IMR-90 (cell line): ENCODE data around the gene KLC4. TPM values are rescaled to one million over a fixed set of nuclear protein-coding genes. Genes with fewer than 3 reads are reported as not detected.

Experiments used
- ATAC-seq: fragments of 200-7000 bp; cut with Tn5 transposase; 2 replicates; pipeline ENCODE4 v1.9.1; 2020; ENCODE audit warnings: low read depth, mild to moderate bottlenecking, moderate library complexity
- BruUV-seq: library from RNA; stranded (reverse); fragments of 400-500 nt; replicated peaks from 2 replicates; lab custom pipeline; 2021; lab: Mats Ljungman, UMichigan
- CTCF ChIA-PET: fragments of 300-600 bp; formaldehyde crosslinking; extraction: SDS; loops from one replicate; lab custom pipeline; 2021; ENCODE audit warnings: antibody characterized with exemption; lab: Yijun Ruan, JAX
- POLR2A ChIA-PET: fragments of 300-600 bp; sonication (Branson Sonifier 250); formaldehyde crosslinking; loops from one replicate; lab custom pipeline; 2022; ENCODE audit warnings: antibody characterized with exemption; ENCODE audit not compliant: unreplicated experiment; lab: Charles Lee
- DNase-seq: peaks from one replicate; pipeline ENCODE4 v3.0.0; 2013
- H2AFZ ChIP-seq: replicated peaks from 2 replicates; pipeline ENCODE3; 2013; ENCODE audit warnings: low read length, mild to moderate bottlenecking; ENCODE audit not compliant: poor library complexity
- H2AK5ac ChIP-seq: 2 replicates; pipeline ENCODE4 v1.6.1; 2013; ENCODE audit warnings: low read depth, low read length, inconsistent platforms
- H2AK9ac ChIP-seq: replicated peaks from 2 replicates; pipeline ENCODE3; 2013; ENCODE audit warnings: mild to moderate bottlenecking, low read depth, low read length, moderate library complexity; ENCODE audit not compliant: poor library complexity
- H2BK120ac ChIP-seq: 2 replicates; pipeline ENCODE4 v1.6.1; 2013; ENCODE audit warnings: low read depth, low read length, inconsistent platforms
- H2BK15ac ChIP-seq: 3 replicates; pipeline ENCODE4 v1.6.1; 2013; ENCODE audit warnings: low read depth, low read length, inconsistent platforms
- H2BK20ac ChIP-seq: 2 replicates; pipeline ENCODE4 v1.6.1; 2013; ENCODE audit warnings: low read depth, mild to moderate bottlenecking, inconsistent platforms, low read length, moderate library complexity
- H2BK5ac ChIP-seq: 2 replicates; pipeline ENCODE4 v1.6.1; 2013; ENCODE audit warnings: mild to moderate bottlenecking, low read depth, low read length, inconsistent platforms; ENCODE audit not compliant: poor library complexity, severe bottlenecking
- H3K14ac ChIP-seq: replicated peaks from 2 replicates; pipeline ENCODE4 v1.6.1; 2013; ENCODE audit warnings: low read depth, low read length, inconsistent platforms
- H3K18ac ChIP-seq: 2 replicates; pipeline ENCODE4 v1.6.1; 2013; ENCODE audit warnings: low read depth, low read length, control low read depth
- H3K23ac ChIP-seq: 2 replicates; pipeline ENCODE4 v1.6.1; 2013; ENCODE audit warnings: low read depth, low read length, inconsistent platforms
- H3K27ac ChIP-seq: 2 replicates; pipeline ENCODE4 v1.5.1; 2013; ENCODE audit warnings: mild to moderate bottlenecking, control low read depth, low read length; ENCODE audit not compliant: insufficient read depth
- H3K27me3 ChIP-seq: 2 replicates; pipeline ENCODE4 v1.6.1; 2013; ENCODE audit warnings: low read length; ENCODE audit not compliant: control insufficient read depth, insufficient read depth
- H3K36me3 ChIP-seq: 2 replicates; pipeline ENCODE4 v1.6.1; 2013; ENCODE audit warnings: low read length, mixed read lengths; ENCODE audit not compliant: control insufficient read depth, insufficient read depth
- H3K4ac ChIP-seq: 2 replicates; pipeline ENCODE4 v1.6.1; 2013; ENCODE audit warnings: low read depth, low read length, inconsistent platforms
- H3K4me1 ChIP-seq: 2 replicates; pipeline ENCODE4 v1.6.1; 2013; ENCODE audit warnings: low read length, mixed read lengths; ENCODE audit not compliant: control insufficient read depth, insufficient read depth
- H3K4me2 ChIP-seq: 2 replicates; pipeline ENCODE4 v1.6.1; 2013; ENCODE audit warnings: low read depth, mild to moderate bottlenecking, control low read depth, low read length, moderate library complexity
- H3K4me3 ChIP-seq: 2 replicates; pipeline ENCODE4 v1.5.1; 2013; ENCODE audit warnings: low read depth, mild to moderate bottlenecking, control low read depth, low read length, moderate library complexity; ENCODE audit not compliant: insufficient read depth
- H3K56ac ChIP-seq: 2 replicates; pipeline ENCODE4 v1.6.1; 2013; ENCODE audit warnings: low read length, inconsistent platforms; ENCODE audit not compliant: insufficient read depth; ENCODE audit errors: extremely low read depth
- H3K79me1 ChIP-seq, 2 experiments: 2 replicates each; pipeline ENCODE4 v1.6.1; 2013; ENCODE audit warnings: low read length in 2 of 2, inconsistent platforms in 1 of 2, low read depth in 1 of 2
- H3K9ac ChIP-seq: 2 replicates; pipeline ENCODE4 v1.6.1; 2013; ENCODE audit warnings: low read depth, low read length, control low read depth
- H3K9me1 ChIP-seq: 2 replicates; pipeline ENCODE4 v1.6.1; 2013; ENCODE audit warnings: low read length, inconsistent platforms; ENCODE audit not compliant: insufficient read depth
- H3K9me3 ChIP-seq: 2 replicates; pipeline ENCODE4 v1.6.1; 2013; ENCODE audit warnings: low read length; ENCODE audit not compliant: control insufficient read depth, insufficient read depth
- H4K20me1 ChIP-seq: 2 replicates; pipeline ENCODE4 v1.6.1; 2013; ENCODE audit warnings: low read length, inconsistent platforms; ENCODE audit not compliant: insufficient read depth
- H4K5ac ChIP-seq: 2 replicates; pipeline ENCODE4 v1.6.1; 2013; ENCODE audit warnings: mild to moderate bottlenecking, low read depth, low read length, control low read depth
- H4K8ac ChIP-seq, 2 experiments: 2 replicates each; pipeline ENCODE4 v1.6.1; 2013; ENCODE audit warnings: low read depth in 2 of 2, low read length in 2 of 2, control low read depth in 1 of 2, inconsistent platforms in 1 of 2
- H4K91ac ChIP-seq: 2 replicates; pipeline ENCODE4 v1.6.1; 2013; ENCODE audit warnings: low read depth, low read length, inconsistent platforms; ENCODE audit not compliant: insufficient read depth
- BHLHE40 ChIP-seq: fragments of 150-350 bp; IDR thresholded peaks from 2 replicates; pipeline ENCODE4 v1.6.1; 2016; ENCODE audit warnings: mild to moderate bottlenecking, low read depth, low read length
- CEBPB ChIP-seq: IDR thresholded peaks from 2 replicates; pipeline ENCODE4 v1.6.1; 2012; ENCODE audit warnings: low read depth, low read length, improper control_type of control experiment
- CHD1 ChIP-seq: IDR thresholded peaks from 2 replicates; pipeline ENCODE4 v1.6.1; 2012; ENCODE audit warnings: low read depth, low read length, improper control_type of control experiment
- ELK1 ChIP-seq: fragments of 150-350 bp; IDR thresholded peaks from 2 replicates; pipeline ENCODE4 v1.6.1; 2016; ENCODE audit warnings: low read depth, mild to moderate bottlenecking, low read length, moderate library complexity, borderline replicate concordance
- FOS ChIP-seq: fragments of 150-350 bp; IDR thresholded peaks from 2 replicates; pipeline ENCODE4 v1.6.1; 2016; ENCODE audit warnings: low read depth, low read length
- MAFK ChIP-seq: IDR thresholded peaks from 2 replicates; pipeline ENCODE4 v1.6.1; 2012; ENCODE audit warnings: low read depth, low read length, improper control_type of control experiment
- MAZ ChIP-seq: IDR thresholded peaks from 2 replicates; pipeline ENCODE4 v1.6.1; 2012; ENCODE audit warnings: low read depth, mild to moderate bottlenecking, low read length, improper control_type of control experiment, moderate library complexity, borderline replicate concordance
- MXI1 ChIP-seq: IDR thresholded peaks from 2 replicates; pipeline ENCODE4 v1.6.1; 2012; ENCODE audit warnings: low read depth, mild to moderate bottlenecking, low read length, moderate library complexity, borderline replicate concordance
- NFE2L2 ChIP-seq: fragments of 150-350 bp; IDR thresholded peaks from 2 replicates; pipeline ENCODE4 v1.6.1; 2016; ENCODE audit warnings: low read depth, mild to moderate bottlenecking, low read length
- POLR2A ChIP-seq: IDR thresholded peaks from 2 replicates; pipeline ENCODE4 v1.6.1; 2012; ENCODE audit warnings: mild to moderate bottlenecking, low read depth, low read length
- RAD21 ChIP-seq: IDR thresholded peaks from 2 replicates; pipeline ENCODE4 v1.6.1; 2012; ENCODE audit warnings: low read length, improper control_type of control experiment
- RCOR1 ChIP-seq: IDR thresholded peaks from 2 replicates; pipeline ENCODE4 v1.6.1; 2012; ENCODE audit warnings: mild to moderate bottlenecking, low read length, improper control_type of control experiment; ENCODE audit not compliant: insufficient replicate concordance
- RFX5 ChIP-seq: IDR thresholded peaks from 2 replicates; pipeline ENCODE4 v1.8.0; 2012; ENCODE audit warnings: low read depth, mild to moderate bottlenecking, low read length, moderate library complexity
- WGBS, 2 experiments: methylation state at CpG; one replicate each; pipeline versions ENCODE4 v1.1.5 to v1.1.7; 2013; ENCODE audit warnings: missing lambda C conversion rate in 2 of 2; ENCODE audit not compliant: insufficient read length in 1 of 2; ENCODE audit errors: extremely low coverage in 2 of 2; 5-methylcytosine and 5-hydroxymethylcytosine counted together
- dilution Hi-C: fragments of 300-500 bp; cut with HindIII; formaldehyde crosslinking; loops from one replicate; pipeline ENCODE4 v1.14.3; 2018; ENCODE audit warnings: low sequenced_read_pairs; ENCODE audit not compliant: unreplicated experiment
- in situ Hi-C: fragments of 300-500 bp; cut with MboI; formaldehyde crosslinking; loops from 3 replicates; pipeline ENCODE4 v1.14.3; 2019; ENCODE audit warnings: low sequenced_read_pairs, inconsistent platforms, mixed read lengths
- intact Hi-C: fragments of 100-400 bp; cut with micrococcal nuclease; formaldehyde crosslinking; loops from 2 replicates; pipeline ENCODE4 v1.10.0; 2022
- polyA plus RNA-seq, 3 experiments: library from polyadenylated mRNA; depleted of rRNA; stranded (reverse); fragments of >200 nt; gene quantifications; 2 replicates each; pipeline ENCODE4 v1.2.3, GENCODE V29; 2012; ENCODE audit warnings: low replicate concordance in 1 of 3
- total RNA-seq: library from RNA; depleted of rRNA; stranded (reverse); fragments of >200 nt; gene quantifications from 2 replicates; pipeline ENCODE4 v1.2.3, GENCODE V29; 2012
- TF ChIP-seq, protein P1 (sequence below): conservative IDR thresholded peaks from 2 replicates; pipeline ENCODE4 v1.5.1; 2012; ENCODE audit warnings: mild to moderate bottlenecking, low read depth, low read length, improper control_type of control experiment
- TF ChIP-seq, protein P2 (sequence below): fragments of 150-350 bp; IDR thresholded peaks from 2 replicates; pipeline ENCODE4 v1.6.1; 2017; ENCODE audit warnings: mild to moderate bottlenecking, antibody characterized with exemption, low read length, low read depth

KLC4 gene
- total and polyA plus RNA-seq, 2 of the 4 experiments (the other 2 are of a cell fraction) = 10.9 to 13.0 TPM

GRCh38 chr6:43016176-43016942 is 43.1 kb upstream of the KLC4 start:
- peak overlapping the region; percentile 13; the same call in 1 of the 2 replicates for H3K23ac ChIP-seq
- peaks cover 12 to 77% of the 10 kb centered on the region in 2 experiments for H3K79me1 ChIP-seq
- no peaks in the 10 kb centered on the region; the same call in 1 of the 2 replicates for H4K20me1 ChIP-seq
- CTCF ChIA-PET = no interaction called here
- no peak for DNase-seq
- intact Hi-C loops = no loop called here
- H4K5ac ChIP-seq = no peak overlapping the region
- H3K27me3 ChIP-seq = no peaks in the 10 kb centered on the region
- no peak overlapping the region for H3K9ac ChIP-seq
- H4K91ac ChIP-seq = no peak overlapping the region
- dilution Hi-C loops = no loop called here
- no peak overlapping the region for H2BK20ac ChIP-seq
- H3K4ac ChIP-seq = no peak overlapping the region
- H3K36me3 ChIP-seq = peaks cover 35% of the 10 kb centered on the region
- POLR2A ChIA-PET = no interaction called here
- H2AK9ac ChIP-seq = peak overlapping the region; percentile 18
- in situ Hi-C loops = no loop called here
- H2BK120ac ChIP-seq = no peak overlapping the region
- H3K56ac ChIP-seq = no peak overlapping the region
- H2BK15ac ChIP-seq = no peak overlapping the region
- no peak overlapping the region for H2AK5ac ChIP-seq
- no peak overlapping the region for H3K18ac ChIP-seq
- no peak overlapping the region for H3K27ac ChIP-seq
- H3K14ac ChIP-seq = no peak overlapping the region
- H3K9me3 ChIP-seq = no peaks in the 10 kb centered on the region
- no peak overlapping the region for H2BK5ac ChIP-seq
- peaks cover 15% of the 10 kb centered on the region for H3K4me1 ChIP-seq
- 87% methylated on average over 3 of the region's 7 CpGs; no CpG with 5 or more reads in 1 of the 2 experiments for WGBS, 2 experiments
- H3K9me1 ChIP-seq = peaks cover 3% of the 10 kb centered on the region
- no peak overlapping the region for H3K4me2 ChIP-seq
- H2AFZ ChIP-seq = no peak overlapping the region
- no TSS peak for BruUV-seq
- H3K4me3 ChIP-seq = no peak overlapping the region
- no peak overlapping the region for H4K8ac ChIP-seq
- ATAC-seq = no peak
- TF ChIP-seq MAZ = no peak
- TF ChIP-seq, protein P1, sequence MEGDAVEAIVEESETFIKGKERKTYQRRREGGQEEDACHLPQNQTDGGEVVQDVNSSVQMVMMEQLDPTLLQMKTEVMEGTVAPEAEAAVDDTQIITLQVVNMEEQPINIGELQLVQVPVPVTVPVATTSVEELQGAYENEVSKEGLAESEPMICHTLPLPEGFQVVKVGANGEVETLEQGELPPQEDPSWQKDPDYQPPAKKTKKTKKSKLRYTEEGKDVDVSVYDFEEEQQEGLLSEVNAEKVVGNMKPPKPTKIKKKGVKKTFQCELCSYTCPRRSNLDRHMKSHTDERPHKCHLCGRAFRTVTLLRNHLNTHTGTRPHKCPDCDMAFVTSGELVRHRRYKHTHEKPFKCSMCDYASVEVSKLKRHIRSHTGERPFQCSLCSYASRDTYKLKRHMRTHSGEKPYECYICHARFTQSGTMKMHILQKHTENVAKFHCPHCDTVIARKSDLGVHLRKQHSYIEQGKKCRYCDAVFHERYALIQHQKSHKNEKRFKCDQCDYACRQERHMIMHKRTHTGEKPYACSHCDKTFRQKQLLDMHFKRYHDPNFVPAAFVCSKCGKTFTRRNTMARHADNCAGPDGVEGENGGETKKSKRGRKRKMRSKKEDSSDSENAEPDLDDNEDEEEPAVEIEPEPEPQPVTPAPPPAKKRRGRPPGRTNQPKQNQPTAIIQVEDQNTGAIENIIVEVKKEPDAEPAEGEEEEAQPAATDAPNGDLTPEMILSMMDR = no peak
- no peak for TF ChIP-seq FOS
- TF ChIP-seq CHD1 = no peak
- no peak for TF ChIP-seq RAD21
- TF ChIP-seq NFE2L2 = no peak
- no peak for TF ChIP-seq CEBPB
- no peak for TF ChIP-seq MAFK
- TF ChIP-seq ELK1 = no peak
- TF ChIP-seq RCOR1 = no peak
- TF ChIP-seq POLR2A = no peak
- no peak for TF ChIP-seq BHLHE40
- TF ChIP-seq RFX5 = no peak
- TF ChIP-seq MXI1 = no peak
- TF ChIP-seq, protein P2, sequence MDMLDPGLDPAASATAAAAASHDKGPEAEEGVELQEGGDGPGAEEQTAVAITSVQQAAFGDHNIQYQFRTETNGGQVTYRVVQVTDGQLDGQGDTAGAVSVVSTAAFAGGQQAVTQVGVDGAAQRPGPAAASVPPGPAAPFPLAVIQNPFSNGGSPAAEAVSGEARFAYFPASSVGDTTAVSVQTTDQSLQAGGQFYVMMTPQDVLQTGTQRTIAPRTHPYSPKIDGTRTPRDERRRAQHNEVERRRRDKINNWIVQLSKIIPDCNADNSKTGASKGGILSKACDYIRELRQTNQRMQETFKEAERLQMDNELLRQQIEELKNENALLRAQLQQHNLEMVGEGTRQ = no peak
